ENCODE results near the gene CAMK1D. TPM values are rescaled to one million over a fixed set of nuclear protein-coding genes. Genes with fewer than 3 reads are reported as not detected.

CAMK1D gene
- total and polyA plus RNA-seq, 8 donors = 4.4 to 10.8 (median 4.8) TPM

- DNase-seq = no peak
- ATAC-seq = no peak
- Histone ChIP-seq H3K4me1 (no peaks in the 10 kb centered on the region), H3K36me3 (no peaks in the 10 kb centered on the region), H3K27me3 (no peaks in the 10 kb centered on the region), H3K4me3 (no peak overlapping the region), H3K27ac (no peak overlapping the region), H3K9me3 (no peaks in the 10 kb centered on the region)
- no peak for TF ChIP-seq CTCF (IDR thresholded peaks at IDR 0.05)
- intact Hi-C loops (cut with DNase I) = no loop called here
Observed at GRCh38 chr10:12476656-12477055, 127.3 kb downstream of the CAMK1D start.

- intact Hi-C loops (cut with DNase I) = no loop called here
- no peak for DNase-seq
- no peak overlapping the region for H3K4me3 ChIP-seq
Observed at GRCh38 chr10:12479437-12479844, 130.1 kb downstream of the CAMK1D start.

DNA sequence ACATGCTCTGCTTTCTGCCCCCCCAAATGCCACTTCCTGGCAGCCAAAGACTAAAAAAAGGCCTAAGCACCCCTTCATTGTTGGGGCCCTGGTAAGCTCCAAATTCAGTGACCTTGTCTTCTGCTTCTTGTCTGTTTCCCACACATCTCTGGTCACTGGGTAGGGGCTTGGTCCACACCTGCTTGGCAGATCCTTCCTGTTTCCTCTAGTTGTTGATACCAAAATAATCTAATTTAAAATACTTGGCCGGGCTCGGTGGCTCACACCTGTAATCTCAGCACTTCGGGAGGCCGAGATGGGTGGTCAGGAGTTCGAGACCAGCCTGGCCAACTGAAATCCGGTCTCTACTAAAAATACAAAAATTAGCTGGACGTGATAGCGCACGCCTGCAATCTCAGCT is 130.6 kb downstream of the CAMK1D start:
- Histone ChIP-seq H3K9me3 (no peaks in the 10 kb centered on the region), H3K4me3 (no peak overlapping the region), H3K36me3 (no peaks in the 10 kb centered on the region), H3K27ac (no peak overlapping the region), H3K4me1 (no peaks in the 10 kb centered on the region), H3K27me3 (peaks cover 0 to 5% of the 10 kb centered on the region in 2 donors)
- DNase-seq (no peak), ATAC-seq (no peak)
- intact Hi-C loops (cut with DNase I) = no loop called here
- TF ChIP-seq CTCF (IDR thresholded peaks at IDR 0.05) = no peak

More at GRCh38 chr10:12479437-12479844, 130.1 kb downstream of the CAMK1D start:
- TF ChIP-seq CTCF (IDR thresholded peaks at IDR 0.05) = no peak
- no peak overlapping the region for H3K27ac ChIP-seq
- no peaks in the 10 kb centered on the region for H3K4me1 ChIP-seq
- H3K36me3 ChIP-seq = no peaks in the 10 kb centered on the region
- H3K9me3 ChIP-seq = no peaks in the 10 kb centered on the region
- no peak for ATAC-seq
- H3K27me3 ChIP-seq = peaks cover 0 to 5% of the 10 kb centered on the region in 2 donors

DNA sequence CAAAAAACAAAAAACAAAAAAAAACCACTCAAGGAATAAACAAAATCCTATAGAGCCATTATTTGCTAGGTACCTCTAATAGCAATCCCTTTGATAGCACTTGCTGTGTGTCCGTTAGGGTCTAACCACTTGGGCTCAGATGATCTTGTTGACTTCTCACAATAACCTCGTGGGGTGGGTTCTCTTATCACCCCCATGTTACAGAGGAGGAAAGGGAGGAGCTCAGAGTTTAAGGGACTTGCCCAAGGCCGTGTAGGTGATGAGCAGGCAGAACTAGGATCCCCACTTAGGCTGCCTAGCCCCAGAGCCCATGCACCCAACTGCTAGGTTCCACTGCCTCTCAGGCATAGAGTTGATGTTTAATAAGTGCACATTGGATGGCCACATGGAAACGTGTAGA is 131.1 kb downstream of the CAMK1D start:
- Histone ChIP-seq H3K36me3 (no peaks in the 10 kb centered on the region), H3K9me3 (no peaks in the 10 kb centered on the region), H3K4me1 (no peaks in the 10 kb centered on the region), H3K27ac (no peak overlapping the region), H3K4me3 (no peak overlapping the region), H3K27me3 (peaks cover 0 to 5% of the 10 kb centered on the region in 2 donors)
- intact Hi-C loops (cut with DNase I) = no loop called here
- TF ChIP-seq CTCF (IDR thresholded peaks at IDR 0.05) = no peak
- no peak for ATAC-seq
- no peak for DNase-seq

GRCh38 chr10:12481924-12482323 is 132.6 kb downstream of the CAMK1D start:
- DNase-seq = no peak
- H3K9me3 ChIP-seq = no peaks in the 10 kb centered on the region

More at GRCh38 chr10:12481924-12482323, 132.6 kb downstream of the CAMK1D start:
- H3K4me3 ChIP-seq = no peak overlapping the region
- ATAC-seq = no peak
- H3K27ac ChIP-seq = no peak overlapping the region
- H3K36me3 ChIP-seq = no peaks in the 10 kb centered on the region
- no peak for TF ChIP-seq CTCF (IDR thresholded peaks at IDR 0.05)
- H3K4me1 ChIP-seq = no peaks in the 10 kb centered on the region
- H3K27me3 ChIP-seq = peaks cover 0 to 5% of the 10 kb centered on the region in 2 donors
- intact Hi-C loops (cut with DNase I) = no loop called here

Measured in left lung (tissue), 10 donors.